Measurements from ENCODE around the gene EVA1C.

Gene EVA1C

DNA sequence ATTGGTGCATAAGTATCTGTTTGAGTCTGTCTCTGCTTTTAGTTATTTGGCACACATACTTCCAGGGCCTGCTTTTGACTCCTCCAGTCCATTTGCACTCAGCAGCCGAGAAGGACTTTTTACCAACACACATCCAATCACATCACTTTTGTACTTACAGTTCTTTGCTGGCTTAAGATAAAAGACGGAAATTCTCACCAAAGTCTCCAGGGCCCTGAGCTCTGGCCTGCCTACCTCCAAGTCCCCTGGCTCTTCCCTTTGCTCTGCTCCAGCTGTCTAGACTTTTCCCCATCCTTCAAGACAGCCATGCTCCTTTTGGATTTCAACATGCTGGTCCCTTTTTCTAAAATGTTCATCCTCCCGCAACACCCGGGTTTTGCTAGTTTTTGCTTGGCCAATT lies 2.2 kb upstream of the EVA1C start:
- DNase-seq: no peak
- H3K27me3 ChIP-seq (ENCODE audit: insufficient read depth, low read depth, severe bottlenecking): peaks cover 54% of the 10 kb centered on the region
- H3K4me3 ChIP-seq (ENCODE audit: low read depth, low read length): no peak overlapping the region
- no peaks in the 10 kb centered on the region for H3K36me3 ChIP-seq
- H3K27ac ChIP-seq: no peak overlapping the region
- no peaks in the 10 kb centered on the region for H3K9me3 ChIP-seq (ENCODE audit: severe bottlenecking)
- TF ChIP-seq, protein P1, sequence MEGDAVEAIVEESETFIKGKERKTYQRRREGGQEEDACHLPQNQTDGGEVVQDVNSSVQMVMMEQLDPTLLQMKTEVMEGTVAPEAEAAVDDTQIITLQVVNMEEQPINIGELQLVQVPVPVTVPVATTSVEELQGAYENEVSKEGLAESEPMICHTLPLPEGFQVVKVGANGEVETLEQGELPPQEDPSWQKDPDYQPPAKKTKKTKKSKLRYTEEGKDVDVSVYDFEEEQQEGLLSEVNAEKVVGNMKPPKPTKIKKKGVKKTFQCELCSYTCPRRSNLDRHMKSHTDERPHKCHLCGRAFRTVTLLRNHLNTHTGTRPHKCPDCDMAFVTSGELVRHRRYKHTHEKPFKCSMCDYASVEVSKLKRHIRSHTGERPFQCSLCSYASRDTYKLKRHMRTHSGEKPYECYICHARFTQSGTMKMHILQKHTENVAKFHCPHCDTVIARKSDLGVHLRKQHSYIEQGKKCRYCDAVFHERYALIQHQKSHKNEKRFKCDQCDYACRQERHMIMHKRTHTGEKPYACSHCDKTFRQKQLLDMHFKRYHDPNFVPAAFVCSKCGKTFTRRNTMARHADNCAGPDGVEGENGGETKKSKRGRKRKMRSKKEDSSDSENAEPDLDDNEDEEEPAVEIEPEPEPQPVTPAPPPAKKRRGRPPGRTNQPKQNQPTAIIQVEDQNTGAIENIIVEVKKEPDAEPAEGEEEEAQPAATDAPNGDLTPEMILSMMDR (IDR thresholded peaks at IDR 0.05; ENCODE audit: low read depth, low read length): no peak

DNA sequence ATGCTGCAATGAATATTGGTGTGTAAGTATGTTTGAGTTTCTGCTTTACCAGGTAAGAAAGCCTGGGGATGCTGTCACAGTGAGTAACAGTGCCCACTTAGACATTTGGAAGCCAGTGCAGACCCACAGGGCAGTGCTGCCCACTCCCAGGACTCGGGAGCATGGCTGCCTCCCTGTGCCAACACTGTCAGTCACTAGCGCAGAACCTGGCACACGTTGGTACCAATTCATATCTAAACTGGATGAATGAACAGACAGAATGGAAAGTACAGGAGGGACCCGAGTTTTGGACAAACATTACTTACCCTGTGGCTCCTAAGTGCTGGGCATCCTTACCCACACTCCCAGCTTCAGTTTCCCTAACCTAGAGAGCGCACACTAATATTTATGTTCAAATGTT lies 1.6 kb upstream of the EVA1C start:
- peaks cover 60% of the 10 kb centered on the region for H3K27me3 ChIP-seq (ENCODE audit: insufficient read depth, low read depth, severe bottlenecking)
- no peaks in the 10 kb centered on the region for H3K9me3 ChIP-seq (ENCODE audit: severe bottlenecking)
- DNase-seq: no peak
- no peak overlapping the region for H3K27ac ChIP-seq
- TF ChIP-seq, protein P1 (IDR thresholded peaks at IDR 0.05; ENCODE audit: low read depth, low read length): no peak
- no peaks in the 10 kb centered on the region for H3K36me3 ChIP-seq
- H3K4me3 ChIP-seq (ENCODE audit: low read depth, low read length): no peak overlapping the region

DNA sequence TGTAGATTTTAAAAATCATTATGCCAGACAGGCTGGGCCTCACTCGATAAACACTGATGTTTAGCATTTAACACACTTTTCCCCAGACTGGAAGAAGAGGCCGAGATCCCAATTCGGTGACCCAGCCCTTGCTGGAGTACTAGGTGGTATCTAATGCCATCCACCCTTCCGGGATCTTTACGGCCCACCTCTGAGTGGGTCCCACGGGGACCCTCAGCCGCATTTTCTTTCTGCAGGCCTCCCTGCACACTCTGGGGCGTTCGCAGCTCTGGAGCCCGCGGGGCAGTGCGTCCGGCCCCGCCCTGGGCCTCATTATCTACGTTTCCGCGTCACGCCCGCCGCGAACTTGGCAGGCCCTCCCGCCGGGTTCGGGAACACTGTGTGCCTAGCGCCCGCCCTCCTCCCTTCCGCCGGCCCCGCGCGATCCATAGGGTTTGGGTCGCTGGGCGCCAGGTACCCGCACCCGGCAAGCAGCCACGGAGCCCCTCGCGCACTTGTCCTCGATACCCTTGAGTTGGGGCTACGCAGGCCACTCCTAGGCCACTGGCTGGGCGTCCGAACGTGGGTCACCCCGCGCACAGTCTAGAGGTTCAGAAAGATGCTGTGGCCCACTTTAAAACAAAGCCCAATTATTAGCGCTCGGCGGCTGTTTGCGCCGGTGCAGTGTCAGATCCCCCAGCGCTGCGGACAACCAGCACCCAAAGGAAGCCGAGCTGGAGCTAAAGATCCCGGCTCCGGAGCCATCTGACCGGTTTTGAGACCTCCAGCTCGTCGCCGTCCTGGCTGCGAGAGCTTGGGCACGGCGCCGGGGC lies 950 bp upstream of the EVA1C start:
- peak; percentile 31 for DNase-seq
- no peak overlapping the region for H3K27ac ChIP-seq

DNA sequence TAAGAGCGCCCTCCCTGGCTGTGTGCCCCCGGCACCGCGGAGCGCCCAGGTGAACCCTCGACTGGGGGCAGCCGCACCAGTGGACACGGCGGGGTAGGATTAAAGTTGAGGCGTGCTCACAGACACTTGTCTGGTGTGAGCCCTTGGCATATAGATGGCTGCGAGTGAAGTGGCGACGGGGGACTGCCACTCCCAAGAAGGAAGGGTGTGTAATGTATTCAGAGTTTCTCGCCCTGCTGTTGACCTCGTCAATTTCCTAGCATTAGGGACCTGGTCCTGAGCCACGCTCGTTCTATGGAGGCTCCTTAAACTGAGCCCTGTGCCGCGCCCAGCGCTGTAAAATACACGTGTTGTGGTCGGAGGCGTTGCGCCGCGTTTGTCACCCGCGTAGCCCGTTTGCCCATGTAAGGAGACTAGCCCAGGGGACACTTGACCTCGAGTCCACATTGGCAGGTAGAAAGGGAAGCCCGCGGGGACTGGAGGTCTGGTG lies 554 bp downstream of the EVA1C start:
- TF ChIP-seq, protein P1 (IDR thresholded peaks at IDR 0.05; ENCODE audit: low read depth, low read length): peak; percentile 45
- H3K27ac ChIP-seq: no peak overlapping the region
- no peaks in the 10 kb centered on the region for H3K9me3 ChIP-seq (ENCODE audit: severe bottlenecking)
- peak; percentile 55 for DNase-seq
- peaks cover 66% of the 10 kb centered on the region for H3K27me3 ChIP-seq (ENCODE audit: insufficient read depth, low read depth, severe bottlenecking)
- peak overlapping the region; percentile 43 for H3K4me3 ChIP-seq (ENCODE audit: low read depth, low read length)
- no peaks in the 10 kb centered on the region for H3K36me3 ChIP-seq

More for the DNA sequence above, 950 bp upstream of the EVA1C start:
- peaks cover 60% of the 10 kb centered on the region for H3K27me3 ChIP-seq (ENCODE audit: insufficient read depth, low read depth, severe bottlenecking)
- H3K36me3 ChIP-seq: no peaks in the 10 kb centered on the region
- TF ChIP-seq, protein P1 (IDR thresholded peaks at IDR 0.05; ENCODE audit: low read depth, low read length): no peak
- no peaks in the 10 kb centered on the region for H3K9me3 ChIP-seq (ENCODE audit: severe bottlenecking)
- peak overlapping the region; percentile 43 for H3K4me3 ChIP-seq (ENCODE audit: low read depth, low read length)

DNA sequence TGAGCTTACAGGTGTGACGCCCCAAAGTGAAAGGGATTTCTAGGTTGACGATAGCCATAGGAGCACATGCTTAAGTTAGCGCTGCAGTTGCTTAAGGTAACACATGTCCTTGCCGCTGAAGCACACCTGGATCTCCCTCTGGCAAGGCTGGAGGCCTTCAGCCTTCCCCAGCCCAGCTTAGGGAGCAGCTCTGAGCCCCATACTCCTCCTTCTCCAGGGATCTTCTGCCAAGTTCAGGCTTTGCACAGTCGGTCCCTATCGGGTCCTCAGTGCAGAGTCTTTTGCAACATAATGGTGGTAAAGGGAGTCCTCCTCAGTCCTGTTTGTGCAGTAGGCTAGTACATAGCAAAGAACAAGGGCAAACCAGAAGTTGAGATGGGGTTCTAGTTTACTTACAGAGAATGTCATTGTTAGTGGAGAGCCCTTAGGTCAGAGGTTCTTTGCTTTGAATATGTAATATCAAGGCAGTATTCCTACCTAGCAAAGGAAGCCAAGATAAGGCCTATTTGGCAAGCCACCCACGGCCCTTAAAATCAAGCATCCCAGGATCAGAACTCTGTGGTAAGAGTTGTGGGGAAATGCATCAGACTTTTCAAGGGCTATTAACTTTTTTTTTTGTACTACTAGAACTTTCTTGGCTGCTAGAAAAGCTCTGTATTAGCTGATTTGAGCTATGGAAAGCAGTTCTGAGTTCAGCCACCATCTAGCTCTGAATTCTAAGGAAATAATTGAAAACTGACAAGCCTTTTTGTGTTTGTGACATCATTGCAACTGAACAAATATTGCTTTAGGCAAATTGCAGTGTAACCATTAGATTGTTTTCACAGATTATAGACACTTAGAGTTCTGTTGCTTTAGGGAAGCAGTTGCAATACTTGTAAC lies 1.4 kb downstream of the EVA1C start:
- Histone ChIP-seq H3K27ac (no peak overlapping the region), H3K27me3 (ENCODE audit: insufficient read depth, low read depth, severe bottlenecking) (peaks cover 66% of the 10 kb centered on the region), H3K36me3 (no peaks in the 10 kb centered on the region), H3K4me3 (ENCODE audit: low read depth, low read length) (no peak overlapping the region), H3K9me3 (ENCODE audit: severe bottlenecking) (no peaks in the 10 kb centered on the region)
- DNase-seq: no peak
- TF ChIP-seq, protein P1 (IDR thresholded peaks at IDR 0.05; ENCODE audit: low read depth, low read length): no peak
